CD4-positive, alpha-beta T cell treated with Interleukin-10 for 1 hour (primary cell): ENCODE data around the gene TLCD1.

Experiments used
- DNase-seq: peaks from one replicate; pipeline ENCODE4 v3.0.0-alpha.2; 2020

The TLCD1 gene, protein sequence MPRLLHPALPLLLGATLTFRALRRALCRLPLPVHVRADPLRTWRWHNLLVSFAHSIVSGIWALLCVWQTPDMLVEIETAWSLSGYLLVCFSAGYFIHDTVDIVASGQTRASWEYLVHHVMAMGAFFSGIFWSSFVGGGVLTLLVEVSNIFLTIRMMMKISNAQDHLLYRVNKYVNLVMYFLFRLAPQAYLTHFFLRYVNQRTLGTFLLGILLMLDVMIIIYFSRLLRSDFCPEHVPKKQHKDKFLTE

DNA sequence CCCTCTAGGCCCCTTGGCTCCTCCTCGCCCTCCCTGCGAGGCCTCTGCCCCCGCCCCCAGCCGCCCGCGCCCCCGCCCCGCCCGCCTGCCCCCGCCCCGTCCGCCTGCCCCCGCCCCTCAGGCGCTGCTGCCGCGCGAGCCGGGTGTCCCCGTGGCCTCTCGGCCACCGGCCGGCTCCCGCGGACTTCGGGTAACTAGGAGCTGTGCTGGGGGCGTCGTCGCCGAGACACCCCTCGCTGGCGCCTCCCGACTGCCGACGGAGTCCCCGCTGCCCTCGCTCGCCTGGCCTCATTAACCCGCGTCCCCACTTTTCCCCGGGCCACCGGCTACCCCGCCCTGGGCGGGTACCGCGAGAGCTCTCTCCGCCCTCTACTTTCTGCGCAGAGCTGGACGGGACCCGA lies at the start of gene TLCD1:
TLCD1 (minus strand) TSS at position 8 of the 401 bp plus-strand sequence. CDS start 136 bp downstream, outside the sequence.
- DNase-seq, result peak; percentile 72

DNA sequence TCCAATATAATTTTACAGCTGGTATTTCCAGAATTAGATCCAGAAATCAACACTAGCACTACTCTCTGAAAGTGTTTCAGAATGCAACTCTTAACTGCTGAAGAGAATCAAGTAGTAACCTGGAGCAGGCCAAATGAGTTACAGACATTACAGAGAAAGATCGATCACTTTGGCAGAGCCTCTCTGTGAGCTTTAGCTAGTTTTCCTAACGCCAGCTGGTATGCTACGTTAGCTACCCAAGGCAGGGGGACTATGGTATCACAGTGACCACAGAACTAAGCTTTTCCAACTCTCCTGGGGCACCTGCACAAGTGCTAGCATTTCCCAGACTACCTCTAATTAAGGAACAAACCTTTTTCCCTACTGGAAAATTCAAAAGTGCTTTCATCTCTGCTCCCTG lies 48.2 kb upstream of the TLCD1 start:
- no peak for DNase-seq

DNA sequence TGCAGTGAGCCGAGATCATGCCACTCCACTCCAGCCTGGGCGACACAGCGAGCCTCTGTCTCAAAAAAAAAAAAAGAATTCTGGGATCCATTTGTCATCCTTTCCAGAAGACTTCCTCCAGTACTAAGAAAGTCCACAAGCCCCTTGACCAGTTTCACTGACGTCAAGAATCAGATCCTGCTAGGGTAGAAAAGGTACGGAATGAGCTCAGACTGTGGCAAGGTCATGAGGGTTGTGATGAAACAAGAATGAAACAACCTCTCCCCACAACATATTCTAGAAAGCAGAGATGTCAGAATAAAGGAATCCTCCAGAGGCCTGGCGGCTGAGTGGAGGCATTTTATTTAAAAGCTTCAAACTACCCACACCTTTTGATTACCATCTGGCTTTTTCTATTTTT lies 47.7 kb upstream of the TLCD1 start:
- DNase-seq, result no peak

DNA sequence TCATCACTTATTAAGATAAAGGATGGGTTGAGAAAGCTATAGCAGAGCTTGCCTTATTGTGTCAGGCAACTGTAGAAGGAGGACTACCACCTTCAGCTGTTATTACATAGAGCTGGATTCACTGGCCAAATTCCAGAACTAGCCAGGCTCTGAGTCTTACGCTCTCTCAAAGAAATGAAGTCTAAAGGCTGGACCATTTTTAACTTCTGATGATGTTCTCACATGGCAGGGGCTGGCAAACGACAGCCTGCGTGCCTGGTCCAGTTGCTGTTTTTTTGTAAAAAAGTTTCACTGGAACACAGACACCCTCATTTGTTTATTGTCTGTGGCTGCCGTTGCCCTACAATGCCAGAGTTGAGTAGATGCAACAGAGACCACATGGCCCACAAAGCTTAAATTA lies 39.0 kb upstream of the TLCD1 start:
- DNase-seq, result no peak

DNA sequence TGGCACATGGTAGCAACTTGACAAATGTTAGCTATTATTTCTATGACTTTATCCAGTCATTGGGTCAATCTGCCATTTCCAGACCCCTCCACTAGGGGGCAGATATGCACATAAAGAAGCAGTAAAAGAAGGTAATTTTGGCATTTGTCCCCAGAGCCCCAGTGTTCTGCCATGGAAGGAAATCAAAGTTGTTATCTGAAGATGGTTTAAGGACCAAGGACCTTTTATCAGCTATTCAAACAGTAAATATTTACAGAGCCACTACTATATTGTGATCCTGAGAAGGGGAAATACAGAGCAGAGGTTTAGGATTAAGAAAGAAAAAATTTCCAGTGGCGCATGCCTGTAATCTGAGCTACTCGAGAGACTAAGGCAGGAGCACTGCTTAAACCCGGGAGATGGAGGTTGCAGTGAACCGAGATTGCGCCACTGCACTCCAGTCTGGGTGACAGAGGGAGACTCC lies 37.8 kb upstream of the TLCD1 start:
- peak; percentile 85 for DNase-seq

DNA sequence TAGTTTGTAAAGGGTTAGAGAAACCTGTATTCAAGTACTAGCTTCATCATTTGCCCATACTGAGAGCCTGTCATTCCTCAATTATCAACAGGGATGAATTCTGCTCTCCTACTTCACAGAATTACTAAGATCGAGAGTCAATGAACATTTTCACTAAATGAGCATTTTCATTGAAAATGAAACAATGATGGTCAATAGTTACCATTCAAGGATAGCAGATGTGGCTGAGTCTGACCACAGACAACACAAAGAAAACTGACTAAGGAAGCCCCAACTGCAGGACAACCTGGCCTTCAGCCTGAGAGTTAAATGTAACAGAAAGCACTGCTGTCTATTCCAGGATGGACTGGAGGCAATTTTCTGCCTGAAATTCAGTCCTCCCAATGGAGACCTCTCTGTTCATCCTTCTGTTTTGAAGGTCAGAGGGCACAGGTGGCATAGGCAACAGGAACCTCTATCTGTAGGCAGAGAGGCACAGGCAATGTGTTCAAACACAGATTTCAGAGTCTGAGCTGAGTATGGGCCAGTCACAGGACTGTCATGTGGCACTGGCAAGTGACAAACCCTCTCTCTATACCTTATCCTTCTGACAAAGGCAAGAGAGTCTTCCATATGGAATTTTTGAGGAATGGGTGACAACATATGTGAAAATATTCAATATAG lies 37.2 kb upstream of the TLCD1 start:
- no peak for DNase-seq

DNA sequence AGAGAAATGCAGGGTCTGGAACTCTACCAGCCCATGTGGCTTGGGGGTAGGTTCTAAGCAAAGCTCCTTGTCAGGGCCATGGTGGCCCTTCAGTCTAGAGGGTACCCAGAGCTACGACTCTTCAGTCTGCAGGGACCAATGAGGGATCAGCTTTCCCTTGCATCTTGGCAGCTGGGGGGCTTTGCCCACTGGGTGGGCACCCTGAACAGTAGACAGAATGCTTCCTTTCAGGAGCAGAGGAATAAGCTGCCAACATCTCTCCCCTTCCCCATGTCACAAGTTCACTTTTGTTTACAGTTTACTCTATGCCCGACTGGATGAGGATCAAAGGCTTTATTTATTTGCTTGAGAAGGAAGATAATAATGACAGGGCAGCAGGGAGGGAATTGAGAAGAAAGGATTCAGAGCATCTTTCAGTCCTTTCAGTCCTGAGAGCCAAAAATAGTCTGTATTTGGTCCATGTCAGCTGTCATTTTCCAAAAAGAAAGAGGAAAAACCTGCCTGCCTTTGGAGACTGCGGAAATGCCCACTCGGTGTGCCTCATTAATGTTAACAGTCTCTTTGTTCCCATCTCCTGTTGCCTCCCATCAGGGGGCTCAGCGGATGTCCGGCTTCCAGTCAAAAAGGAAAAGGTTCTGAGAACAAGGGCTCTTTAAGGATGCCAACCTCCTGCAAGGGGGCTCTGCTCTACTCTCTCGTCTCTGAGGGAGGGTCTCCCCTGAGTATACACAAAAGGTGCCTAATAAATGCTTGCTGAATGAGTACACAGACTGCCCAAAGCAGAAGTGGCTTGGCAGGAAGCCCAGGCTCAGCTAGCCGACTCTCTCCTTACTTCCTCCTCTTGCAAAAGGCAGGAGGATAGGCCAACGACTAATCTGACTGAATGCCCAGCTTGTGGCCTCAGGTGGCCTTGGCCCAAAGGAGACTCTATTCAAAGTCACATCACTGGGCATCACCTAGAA lies 34.8 kb upstream of the TLCD1 start:
- no peak for DNase-seq

DNA sequence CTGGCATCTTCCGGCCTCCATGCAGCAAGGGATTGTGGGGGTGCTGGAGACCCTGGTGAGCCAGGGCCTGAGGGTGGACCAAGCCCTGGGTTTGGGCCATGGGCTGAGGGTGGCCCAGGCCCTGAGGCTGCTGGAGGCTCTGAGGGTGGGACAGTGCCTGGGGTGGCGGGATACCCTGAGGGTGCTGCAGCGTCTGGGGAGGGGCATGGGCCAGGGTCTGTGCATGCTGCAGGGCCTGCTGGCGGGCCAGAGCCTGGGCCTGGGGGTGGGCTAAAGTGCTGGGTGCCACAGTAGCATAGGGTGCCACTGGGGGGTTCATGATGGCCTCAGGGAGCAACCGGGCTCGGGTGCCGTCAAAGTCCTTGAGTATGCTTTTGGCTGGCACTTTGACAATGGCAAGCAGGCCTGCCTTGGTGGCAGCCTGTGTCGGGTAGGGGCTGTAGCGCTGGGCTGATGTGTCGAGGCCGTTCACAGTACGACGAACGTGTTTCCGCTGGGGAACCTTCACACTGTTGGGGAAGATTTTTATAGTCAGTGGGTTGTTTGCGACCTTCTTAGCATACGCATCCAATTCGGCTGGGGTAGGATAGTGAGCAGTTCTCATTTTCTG lies 33.3 kb upstream of the TLCD1 start:
- DNase-seq, result no peak

DNA sequence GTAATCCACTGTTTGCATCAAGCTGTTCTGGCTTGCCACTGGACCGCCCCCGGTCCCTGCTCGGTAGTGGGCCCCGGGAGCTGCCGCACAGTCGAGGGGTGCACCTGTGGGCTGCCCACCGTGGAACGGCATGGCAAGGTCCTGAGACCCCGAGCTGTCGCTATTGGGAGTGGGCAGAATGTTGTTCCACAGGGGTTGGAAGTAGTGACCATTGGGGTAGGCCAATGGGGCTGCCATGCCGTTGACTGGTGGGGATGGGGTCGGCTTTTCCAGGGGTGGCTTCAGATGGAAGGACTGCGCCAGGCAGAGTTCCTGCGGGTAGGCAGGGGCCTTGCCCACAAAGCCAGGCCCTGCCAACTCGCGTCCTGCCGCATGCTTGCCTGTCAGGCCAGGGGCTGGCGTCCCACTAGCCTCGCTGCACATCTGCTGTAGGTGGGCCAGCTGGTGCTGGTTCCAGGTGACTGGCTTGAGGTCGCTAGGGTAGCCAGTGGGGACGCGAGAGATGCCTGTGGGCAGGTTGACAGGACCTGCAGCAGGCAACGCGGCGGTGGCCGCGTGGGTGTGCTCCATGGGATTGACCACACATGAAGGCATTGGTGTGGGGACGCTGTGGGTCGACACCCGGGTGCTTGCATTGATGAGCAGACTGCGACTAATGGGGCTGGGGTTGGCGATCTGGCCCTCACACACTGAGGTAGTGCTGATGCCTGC lies 32.5 kb upstream of the TLCD1 start:
- DNase-seq, result no peak

DNA sequence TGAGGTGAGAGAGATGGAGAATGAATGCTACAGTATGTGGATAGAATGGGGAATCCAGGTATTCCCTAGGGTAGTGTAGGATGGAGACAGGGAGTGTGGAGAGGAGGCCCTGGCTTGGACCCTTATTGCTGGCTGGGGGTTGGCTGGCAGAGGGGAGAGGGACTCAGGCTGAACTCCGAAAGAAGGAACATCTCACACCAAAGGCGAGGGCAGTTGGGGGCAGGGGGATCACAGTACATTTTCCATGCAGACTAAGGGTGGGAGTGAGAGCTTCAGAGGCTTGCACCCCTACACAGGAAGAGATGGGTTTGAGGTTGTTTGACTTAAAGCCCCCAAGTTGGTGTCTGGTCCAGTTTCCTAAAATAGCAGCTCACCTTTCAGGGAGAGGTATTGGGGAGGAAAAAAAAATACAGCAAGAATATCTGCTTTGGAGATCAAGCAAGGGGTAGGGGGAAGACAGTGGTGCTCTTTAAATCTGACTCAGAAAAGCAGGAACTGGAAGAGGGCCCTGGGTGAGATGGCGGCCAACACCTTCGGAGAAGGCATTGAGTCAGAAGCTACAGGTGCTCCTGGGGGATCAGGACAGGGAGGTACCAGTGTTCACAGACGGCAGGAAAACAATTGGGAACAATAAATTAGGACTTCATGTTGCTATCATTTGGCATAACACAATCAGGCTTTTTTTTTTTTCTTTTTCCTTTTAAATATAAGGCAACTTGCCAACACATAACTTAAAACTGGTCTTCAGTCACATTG lies 30.2 kb upstream of the TLCD1 start:
- DNase-seq, result no peak

DNA sequence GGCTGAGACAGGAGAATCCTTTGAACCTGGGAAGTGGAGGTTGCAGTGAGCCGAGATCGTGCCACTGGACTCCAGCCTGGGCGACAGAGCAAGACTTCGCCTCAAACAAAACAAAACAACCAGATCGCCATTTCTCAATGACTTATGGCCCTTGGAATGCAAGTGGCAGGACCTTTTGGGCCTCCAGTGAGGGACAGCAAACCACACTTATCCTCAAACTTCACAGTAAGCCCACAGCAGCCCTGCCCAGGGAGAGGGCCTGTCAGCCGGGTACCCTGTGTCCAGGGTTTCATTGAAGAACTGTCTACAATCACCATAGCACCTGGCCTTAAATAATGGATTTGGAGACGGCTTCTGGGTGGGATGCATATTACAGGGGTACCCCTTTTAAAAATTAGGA lies 29.5 kb upstream of the TLCD1 start:
- no peak for DNase-seq

DNA sequence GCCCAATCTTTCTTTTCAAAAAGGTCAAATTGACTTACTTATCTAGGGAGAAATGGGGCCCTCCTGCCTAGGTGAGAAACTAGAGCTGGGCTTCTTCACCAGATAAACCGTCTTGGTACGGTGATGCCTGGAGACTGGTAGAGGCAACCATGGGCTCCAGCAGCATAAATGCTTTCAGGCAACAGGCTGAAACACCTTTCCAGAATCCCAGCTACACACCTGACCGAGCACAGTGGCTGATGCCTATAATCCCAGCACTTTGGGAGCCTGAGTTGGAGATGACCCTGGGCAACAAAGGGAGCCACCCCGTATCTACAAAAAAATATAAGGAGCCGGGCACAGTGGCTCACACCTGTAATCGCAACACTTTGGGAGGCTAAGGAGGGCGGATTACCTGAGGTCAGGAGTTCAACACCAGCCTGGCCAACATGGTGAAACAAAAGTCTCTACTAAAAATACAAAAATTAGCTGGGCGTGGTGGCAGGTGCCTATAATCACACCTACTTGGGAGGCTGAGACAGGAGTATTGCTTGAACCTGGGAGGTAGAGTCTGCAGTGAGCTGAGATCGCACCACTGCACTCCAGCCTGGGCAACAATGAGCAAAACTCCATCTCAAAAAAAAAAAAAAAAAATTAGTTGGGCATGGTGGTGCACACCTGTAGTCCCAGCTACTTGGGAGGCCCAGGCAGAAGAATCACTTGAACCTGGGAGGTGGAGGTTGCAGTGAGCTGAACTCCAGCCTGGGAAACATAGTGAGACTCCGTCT lies 25.8 kb upstream of the TLCD1 start:
- DNase-seq, result no peak

DNA sequence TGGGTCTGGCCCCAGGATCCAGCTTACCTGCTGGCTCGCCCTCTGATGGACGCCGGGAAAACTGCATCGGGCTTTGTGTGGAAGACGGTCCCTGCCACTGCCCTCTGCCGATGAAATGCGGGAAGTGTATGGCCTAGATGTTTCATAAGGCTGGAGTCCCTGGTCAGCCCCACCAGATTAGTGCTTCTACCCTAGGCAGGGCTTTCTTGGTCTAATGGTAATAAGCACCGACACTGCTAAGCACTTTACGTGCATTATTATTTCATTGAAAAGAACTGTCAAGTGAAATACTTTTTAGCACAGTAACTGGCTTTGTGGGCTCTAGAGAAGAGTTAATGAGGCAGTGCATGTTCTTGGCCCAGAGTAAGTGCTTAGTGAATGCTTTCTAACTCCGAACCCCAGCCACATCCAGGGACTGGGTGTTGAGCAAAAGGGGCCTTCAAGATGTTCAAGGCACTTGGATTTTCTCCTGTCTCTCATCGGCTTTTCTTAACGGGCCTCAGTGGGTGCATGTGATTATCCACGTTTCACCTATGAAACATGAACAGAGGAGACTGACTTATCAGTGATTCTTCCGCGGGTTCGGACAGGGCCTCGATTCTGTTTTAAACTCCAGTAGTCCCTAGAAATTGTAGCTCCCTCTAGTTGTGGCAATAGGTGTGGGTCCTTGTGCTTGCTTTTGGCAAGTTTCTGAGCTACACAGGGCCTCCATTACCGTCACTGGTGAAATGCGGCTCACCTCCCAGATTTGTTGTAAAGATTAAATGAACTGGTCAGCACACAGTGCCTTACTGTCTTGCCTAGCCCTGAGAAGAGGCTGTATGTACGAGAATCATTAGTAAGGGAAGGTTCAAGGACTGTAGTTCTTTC lies 24.4 kb upstream of the TLCD1 start:
- DNase-seq, result peak; percentile 92

DNA sequence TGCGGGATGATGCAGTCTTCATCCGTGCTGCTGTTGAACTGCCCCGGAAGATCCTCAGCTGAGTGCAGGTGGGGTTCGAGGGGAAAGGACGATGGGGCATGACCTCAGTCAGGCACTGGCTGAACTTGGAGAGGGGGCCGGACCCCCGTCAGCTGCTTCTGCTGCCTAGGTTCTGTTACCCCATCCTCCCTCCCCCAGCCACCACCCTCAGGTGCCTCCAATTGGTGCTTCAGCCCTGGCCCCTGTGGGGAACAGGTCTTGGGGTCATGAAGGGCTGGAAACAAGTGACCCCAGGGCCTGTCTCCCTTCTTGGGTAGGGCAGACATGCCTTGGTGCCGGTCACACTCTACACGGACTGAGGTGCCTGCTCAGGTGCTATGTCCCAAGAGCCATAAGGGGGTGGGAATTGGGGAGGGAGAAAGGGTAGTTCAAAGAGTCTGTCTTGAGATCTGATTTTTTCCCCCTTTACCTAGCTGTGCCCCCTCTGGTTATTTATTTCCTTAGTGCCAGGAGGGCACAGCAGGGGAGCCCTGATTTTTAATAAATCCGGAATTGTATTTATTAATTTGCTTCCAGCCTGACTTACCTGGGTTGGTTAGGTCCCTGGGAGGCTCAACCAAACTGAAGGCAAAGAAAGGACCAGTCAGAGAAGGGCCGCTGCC lies 23.6 kb upstream of the TLCD1 start:
- DNase-seq, result no peak

DNA sequence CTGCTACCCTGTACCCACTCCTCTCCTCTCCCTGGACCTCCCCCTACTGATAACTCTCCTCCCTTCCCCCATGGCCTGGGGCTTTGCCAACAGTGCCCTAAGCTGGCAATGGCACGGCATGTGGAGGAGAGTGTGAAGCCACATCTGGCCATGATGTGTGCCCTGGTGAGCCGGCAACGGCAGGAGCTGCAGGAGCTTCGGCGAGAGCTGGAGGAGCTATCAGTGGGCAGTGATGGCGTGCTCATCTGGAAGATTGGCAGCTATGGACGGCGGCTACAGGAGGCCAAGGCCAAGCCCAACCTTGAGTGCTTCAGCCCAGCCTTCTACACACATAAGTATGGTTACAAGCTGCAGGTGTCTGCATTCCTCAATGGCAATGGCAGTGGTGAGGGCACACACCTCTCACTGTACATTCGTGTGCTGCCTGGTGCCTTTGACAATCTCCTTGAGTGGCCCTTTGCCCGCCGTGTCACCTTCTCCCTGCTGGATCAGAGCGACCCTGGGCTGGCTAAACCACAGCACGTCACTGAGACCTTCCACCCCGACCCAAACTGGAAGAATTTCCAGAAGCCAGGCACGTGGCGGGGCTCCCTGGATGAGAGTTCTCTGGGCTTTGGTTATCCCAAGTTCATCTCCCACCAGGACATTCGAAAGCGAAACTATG lies 23.0 kb upstream of the TLCD1 start:
- no peak for DNase-seq

DNA sequence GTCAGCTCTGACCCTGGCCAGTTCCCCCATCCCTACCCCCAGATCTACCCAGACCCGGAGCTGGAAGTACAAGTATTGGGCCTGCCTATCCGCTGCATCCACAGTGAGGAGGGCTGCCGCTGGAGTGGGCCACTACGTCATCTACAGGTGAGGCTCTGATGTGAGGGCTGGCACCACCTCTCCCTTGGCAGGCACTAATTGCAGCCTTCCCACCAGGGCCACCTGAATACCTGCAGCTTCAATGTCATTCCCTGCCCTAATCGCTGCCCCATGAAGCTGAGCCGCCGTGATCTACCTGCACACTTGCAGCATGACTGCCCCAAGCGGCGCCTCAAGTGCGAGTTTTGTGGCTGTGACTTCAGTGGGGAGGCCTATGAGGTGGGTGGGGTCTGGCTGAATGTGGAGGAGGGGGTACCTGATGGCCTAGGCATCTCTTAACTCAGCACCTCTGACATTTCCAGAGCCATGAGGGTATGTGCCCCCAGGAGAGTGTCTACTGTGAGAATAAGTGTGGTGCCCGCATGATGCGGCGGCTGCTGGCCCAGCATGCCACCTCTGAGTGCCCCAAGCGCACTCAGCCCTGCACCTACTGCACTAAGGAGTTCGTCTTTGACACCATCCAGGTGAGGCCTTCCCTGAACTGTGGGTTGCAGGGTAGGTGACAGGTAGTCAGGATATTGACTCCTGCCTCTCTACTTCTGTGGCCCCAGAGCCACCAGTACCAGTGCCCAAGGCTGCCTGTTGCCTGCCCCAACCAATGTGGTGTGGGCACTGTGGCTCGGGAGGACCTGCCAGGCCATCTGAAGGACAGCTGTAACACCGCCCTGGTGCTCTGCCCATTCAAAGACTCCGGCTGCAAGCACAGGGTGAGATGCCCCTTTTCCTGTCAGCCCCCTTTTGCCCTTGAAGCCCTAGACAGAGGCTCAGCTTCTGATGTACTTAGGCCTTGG lies 22.0 kb upstream of the TLCD1 start:
- no peak for DNase-seq

DNA sequence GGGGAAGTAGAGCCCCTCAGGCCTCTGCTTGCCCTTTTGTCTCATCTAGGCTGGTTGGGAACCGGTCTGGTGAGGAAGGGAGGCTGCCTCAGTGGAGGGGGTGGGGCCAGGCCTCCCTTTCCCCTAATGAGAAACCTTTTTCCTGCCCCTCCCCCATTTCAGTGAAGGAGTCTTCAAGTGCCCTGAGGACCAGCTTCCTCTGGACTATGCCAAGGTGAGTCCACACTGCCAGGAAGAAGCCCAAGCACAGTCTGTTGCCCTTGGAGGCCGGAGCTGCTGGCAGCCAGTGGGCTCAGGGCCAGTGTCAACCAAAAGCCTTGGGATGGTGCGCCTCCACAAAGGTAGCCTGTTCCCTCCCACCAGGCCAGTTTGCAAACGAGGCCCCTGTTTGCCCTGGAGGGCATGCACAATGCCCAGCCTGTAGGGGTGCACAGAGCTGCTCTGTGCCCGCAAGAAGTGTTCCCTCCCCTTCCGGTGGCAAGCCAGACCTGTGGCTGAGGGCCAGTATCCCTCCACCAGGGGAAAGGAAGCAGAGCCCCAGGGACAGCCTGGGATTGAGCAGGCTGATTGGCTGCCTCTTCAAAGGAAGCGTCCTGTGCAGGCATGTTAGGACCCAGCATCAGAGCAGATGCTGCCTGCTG lies 21.1 kb upstream of the TLCD1 start:
- no peak for DNase-seq
